ENCODE results near the gene BRIX1.

BRIX1 gene

GRCh38 chr5:34923694-34924461, 8.4 kb downstream of the BRIX1 start:
- no peak for TF ChIP-seq CTCF (IDR thresholded peaks at IDR 0.05; ENCODE audit: insufficient read depth, low read depth, low read length, missing control alignments)
- H3K4me3 ChIP-seq (ENCODE audit: low read length), result no peak overlapping the region
- peak; percentile 87 for DNase-seq (ENCODE audit: low read depth)

GRCh38 chr5:34924462-34924765, 8.9 kb downstream of the BRIX1 start:
- H3K4me3 ChIP-seq (ENCODE audit: low read length), result no peak overlapping the region
- no peak for DNase-seq (ENCODE audit: low read depth)
- TF ChIP-seq CTCF (IDR thresholded peaks at IDR 0.05; ENCODE audit: insufficient read depth, low read depth, low read length, missing control alignments), result no peak

GRCh38 chr5:34926318-34926888, 10.9 kb downstream of the BRIX1 start:
- no peak overlapping the region for H3K4me3 ChIP-seq (ENCODE audit: low read length)
- no peak for DNase-seq (ENCODE audit: low read depth)
- no peak for TF ChIP-seq CTCF (IDR thresholded peaks at IDR 0.05; ENCODE audit: insufficient read depth, low read depth, low read length, missing control alignments)

- TF ChIP-seq CTCF (IDR thresholded peaks at IDR 0.05; ENCODE audit: insufficient read depth, low read depth, low read length, missing control alignments), result no peak
- H3K4me3 ChIP-seq (ENCODE audit: low read length), result no peak overlapping the region
- no peak for DNase-seq (ENCODE audit: low read depth)
Observed at GRCh38 chr5:34927785-34928184, 12.3 kb downstream of the BRIX1 start.

GRCh38 chr5:34928267-34928666, 12.8 kb downstream of the BRIX1 start:
- no peak overlapping the region for H3K4me3 ChIP-seq (ENCODE audit: low read length)
- no peak for DNase-seq (ENCODE audit: low read depth)

GRCh38 chr5:34929134-34929719, 13.7 kb downstream of the BRIX1 start, which contains the start of gene DNAJC21:
Gene DNAJC21, plus strand, starts transcription at chr5:34929559. Its CDS starts 261 bp downstream, at chr5:34929820.
- peak within 1 kb of the TSS; percentile 77 for H3K4me3 ChIP-seq (ENCODE audit: low read length)
- peak; percentile 98 for DNase-seq (ENCODE audit: low read depth)
- TF ChIP-seq CTCF (IDR thresholded peaks at IDR 0.05; ENCODE audit: insufficient read depth, low read depth, low read length, missing control alignments), result no peak

More at GRCh38 chr5:34928267-34928666, 12.8 kb downstream of the BRIX1 start:
- no peak for TF ChIP-seq CTCF (IDR thresholded peaks at IDR 0.05; ENCODE audit: insufficient read depth, low read depth, low read length, missing control alignments)

Data from epithelial cell of esophagus (primary cell).